Stimulated activated CD4-positive, alpha-beta T cell treated with anti-CD3 and anti-CD28 coated beads, Interleukin-1b, Interleukin-23, amount 100 ng/mL, for 48 hours (primary cell): ENCODE results near the gene DUS1L.

Experiments
- DNase-seq: peaks from one replicate; pipeline ENCODE4 v3.0.0-alpha.2; 2020

Gene DUS1L

GRCh38 chr17:82087961-82088837 lies 22.6 kb upstream of the DUS1L start:
- DNase-seq, result no peak

- DNase-seq, result no peak
These were observed 21.6 kb upstream of the DUS1L start for GRCh38 chr17:82086941-82087906.

DNA sequence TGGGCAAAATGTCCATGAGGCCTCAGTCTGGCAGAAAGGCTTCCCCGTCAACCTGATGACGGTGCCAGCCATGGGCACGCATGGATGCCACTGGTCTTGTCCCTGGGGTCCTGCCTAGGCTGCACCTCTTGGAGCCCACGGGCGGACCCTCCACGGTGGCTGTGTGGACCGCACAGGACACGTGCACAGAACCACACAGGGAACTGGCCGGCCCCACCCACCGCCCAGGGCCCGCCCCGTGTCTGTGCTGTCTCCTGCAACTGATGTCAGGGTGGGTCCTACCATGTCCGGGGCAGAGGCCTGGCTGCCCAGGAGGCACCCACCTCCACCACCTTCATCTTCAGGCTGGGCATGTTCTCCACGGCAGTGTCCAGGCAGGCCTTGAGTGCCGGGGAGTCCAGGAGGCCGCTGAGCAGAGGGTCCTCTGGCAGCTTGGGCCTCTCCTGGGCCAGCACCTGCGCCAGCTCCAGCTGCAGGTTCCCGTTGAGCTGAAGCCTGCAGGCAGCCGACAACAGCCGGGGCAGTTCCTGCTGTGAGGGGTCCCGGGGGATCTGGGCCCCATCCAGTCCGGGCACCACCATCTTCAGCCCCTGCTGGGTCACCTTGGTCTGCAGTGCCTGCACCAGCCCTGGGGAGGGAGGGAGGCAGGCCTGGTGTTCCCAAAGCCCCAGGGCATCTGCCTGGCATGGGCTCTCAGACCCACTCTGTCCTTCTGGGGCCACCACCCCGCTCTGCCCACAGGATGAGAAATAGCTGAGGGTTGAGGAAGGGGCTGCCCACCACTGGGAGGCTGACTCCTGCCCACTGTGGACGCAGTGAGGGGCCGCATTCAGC lies 20.5 kb upstream of the DUS1L start:
- DNase-seq, result no peak

DNA sequence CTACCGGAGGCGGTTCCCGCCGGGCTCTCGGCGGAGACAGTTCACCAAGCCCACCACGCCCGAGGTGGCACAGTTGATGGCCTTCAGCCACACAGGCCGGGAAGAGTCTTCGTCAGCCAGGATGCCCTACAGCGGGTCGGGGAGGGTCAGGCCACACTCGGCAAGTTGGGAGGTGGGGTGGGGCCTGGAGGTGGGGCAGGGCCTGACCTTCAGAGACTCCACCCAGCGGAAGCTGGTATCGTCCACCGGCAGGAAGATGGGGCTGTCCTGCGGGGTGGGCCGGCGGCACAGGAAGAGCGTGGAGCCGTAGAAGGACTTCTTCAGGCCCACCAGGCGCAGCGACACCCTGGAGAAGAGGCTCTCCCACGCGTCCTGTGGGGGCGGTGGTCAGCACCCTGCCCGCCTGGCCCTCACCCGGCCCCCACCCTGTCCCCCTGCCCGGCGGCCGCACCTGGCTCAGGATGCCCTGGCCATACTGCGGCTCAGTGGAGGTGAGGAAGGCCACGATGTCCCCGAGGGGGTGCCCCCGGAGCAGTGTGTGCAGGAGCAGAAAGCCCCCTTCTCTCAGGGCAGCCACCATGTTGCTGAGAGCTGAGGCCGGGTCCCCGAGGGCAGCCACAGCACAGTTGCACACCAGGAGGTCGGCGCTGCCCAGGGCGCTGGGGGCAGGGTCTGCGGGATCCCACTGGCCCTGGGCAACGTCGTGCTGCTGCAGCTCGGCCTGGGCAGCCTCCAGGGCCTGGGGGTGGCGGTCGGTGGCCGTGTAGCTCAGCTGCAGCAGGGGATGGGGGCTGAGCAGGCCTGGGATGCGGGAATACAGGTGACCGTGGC lies 19.6 kb upstream of the DUS1L start:
- DNase-seq, result no peak

- DNase-seq, result no peak
These were observed 18.9 kb upstream of the DUS1L start for GRCh38 chr17:82084373-82085030.

GRCh38 chr17:82083533-82084359 lies 18.1 kb upstream of the DUS1L start:
- DNase-seq, result no peak

- DNase-seq, result no peak
These were observed 17.4 kb upstream of the DUS1L start for GRCh38 chr17:82083009-82083408.

DNA sequence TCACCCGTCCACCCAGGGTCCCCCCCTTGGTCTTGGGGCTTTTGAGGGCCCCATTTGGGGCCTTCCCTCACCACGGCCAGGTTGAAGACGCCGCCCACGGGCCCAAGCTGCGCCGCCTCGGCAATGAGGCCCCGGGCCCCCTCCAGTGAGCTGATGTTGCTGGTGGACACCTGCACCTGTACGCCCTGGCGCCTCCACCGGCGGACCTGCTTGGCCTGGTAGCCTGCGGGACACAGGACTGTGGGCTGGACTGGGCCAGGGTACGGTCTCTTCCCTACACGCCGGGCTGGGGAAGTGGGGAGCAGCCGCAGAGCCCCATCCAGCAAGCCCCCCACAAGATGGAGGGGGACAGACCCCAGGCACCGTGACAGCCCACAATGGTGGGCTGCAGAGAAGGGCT lies 16.9 kb upstream of the DUS1L start:
- DNase-seq, result no peak

- no peak for DNase-seq
These were observed 16.4 kb upstream of the DUS1L start for GRCh38 chr17:82081966-82082365.

GRCh38 chr17:82081546-82081945 lies 15.9 kb upstream of the DUS1L start:
- no peak for DNase-seq

- DNase-seq, result no peak
These were observed 15.3 kb upstream of the DUS1L start for GRCh38 chr17:82080789-82081464.

- DNase-seq, result no peak
These were observed 14.6 kb upstream of the DUS1L start for GRCh38 chr17:82080048-82080788.

- no peak for DNase-seq
These were observed 13.5 kb upstream of the DUS1L start for GRCh38 chr17:82079001-82079677.

GRCh38 chr17:82078433-82078832 lies 12.8 kb upstream of the DUS1L start:
- no peak for DNase-seq

- no peak for DNase-seq
These were observed 12.2 kb upstream of the DUS1L start for GRCh38 chr17:82077617-82078358.

DNA sequence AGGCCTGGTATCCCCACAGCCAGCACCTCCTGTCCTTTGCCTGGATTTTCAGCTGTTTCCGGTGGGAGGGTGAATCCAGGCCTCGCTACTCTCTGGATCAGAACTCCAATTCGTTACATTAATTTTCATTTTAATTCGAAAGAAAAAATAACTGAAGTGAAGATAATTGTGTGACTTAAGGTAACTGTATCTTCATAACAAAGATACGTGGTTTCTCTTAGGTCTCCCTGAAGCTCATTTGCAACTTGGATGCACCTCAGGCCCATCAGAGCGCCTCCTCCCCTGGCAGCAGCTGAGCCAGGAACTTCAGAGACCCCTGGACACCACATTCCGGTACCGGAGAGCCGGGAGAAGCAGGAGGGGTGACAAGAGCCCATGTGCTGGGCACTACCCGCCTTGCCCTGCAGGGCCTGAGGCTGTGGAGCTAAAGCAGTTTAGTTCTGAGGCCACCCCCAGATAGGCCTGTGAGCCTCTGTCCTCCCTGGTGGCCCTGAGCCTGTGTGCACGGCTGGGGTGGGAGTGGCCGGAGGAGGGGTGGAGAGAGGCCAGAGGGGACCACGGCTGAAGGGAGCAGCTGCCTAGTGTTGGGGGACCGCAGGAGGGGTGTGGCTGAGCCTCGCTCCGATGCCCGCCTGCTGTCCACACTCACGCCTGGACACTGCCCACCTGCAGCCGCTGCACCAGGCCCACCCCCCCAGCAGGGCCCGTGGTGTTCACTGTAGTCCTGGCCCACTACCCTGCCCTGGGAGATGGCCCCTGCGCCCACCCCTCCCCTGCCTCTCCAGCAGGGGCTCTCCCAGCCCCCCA lies 11.4 kb upstream of the DUS1L start:
- no peak for DNase-seq
